HAP-1 (cell line): ENCODE measurements around the gene ZBTB48.

ENCODE experiments used
- DNase-seq, 2 experiments: peaks; one replicate each; pipeline ENCODE4 v3.0.0-alpha.2; 2016 to 2020; ENCODE audit warnings: low spot score in 2 of 2
- H3K27me3 ChIP-seq: fragments of 250-450 bp; sonication (Bioruptor Pico); 2 replicates; pipeline ENCODE4 v1.5.1; 2020; ENCODE audit warnings: low read depth, mild to moderate bottlenecking, moderate library complexity
- H3K36me3 ChIP-seq: fragments of 250-450 bp; sonication (Bioruptor Pico); replicated peaks from 2 replicates; pipeline ENCODE4 v1.5.1; 2020; ENCODE audit warnings: mild to moderate bottlenecking
- H3K4me1 ChIP-seq: fragments of 250-450 bp; sonication (Bioruptor Pico); 2 replicates; pipeline ENCODE4 v1.5.1; 2020; ENCODE audit warnings: mild to moderate bottlenecking
- H3K4me3 ChIP-seq: fragments of 250-450 bp; sonication (Bioruptor Pico); 2 replicates; pipeline ENCODE4 v1.5.1; 2020; ENCODE audit warnings: mild to moderate bottlenecking, moderate library complexity
- H3K9me3 ChIP-seq: fragments of 250-450 bp; sonication (Bioruptor Pico); 2 replicates; pipeline ENCODE4 v1.5.1; 2020; ENCODE audit warnings: mild to moderate bottlenecking, moderate library complexity
- in situ Hi-C: fragments of 300-500 bp; cut with MboI; formaldehyde crosslinking; loops from 3 replicates; pipeline ENCODE4 v1.14.3; 2020; ENCODE audit warnings: low sequenced_read_pairs, inconsistent platforms, mixed read lengths

The ZBTB48 gene

GRCh38 chr1:6579374-6580118 is at the start of gene ZBTB48:
ZBTB48 (plus strand) TSS chr1:6579994; CDS start chr1:6580610, 616 bp downstream.
- in situ Hi-C loops = no loop called here
- peaks cover 3% of the 10 kb centered on the region; the same call in 1 of the 2 replicates for H3K36me3 ChIP-seq
- H3K4me3 ChIP-seq = peak within 1 kb of the TSS; percentile 75
- no peaks in the 10 kb centered on the region for H3K27me3 ChIP-seq
- DNase-seq = peak; percentile 94 to 99
- no peaks in the 10 kb centered on the region for H3K9me3 ChIP-seq
- peaks cover 11% of the 10 kb centered on the region for H3K4me1 ChIP-seq

GRCh38 chr1:6530504-6531160 is 49.2 kb upstream of the ZBTB48 start:
- in situ Hi-C loops = no loop called here
- Histone ChIP-seq H3K36me3 (peaks cover 94% of the 10 kb centered on the region), H3K27me3 (no peaks in the 10 kb centered on the region), H3K4me3 (no peak overlapping the region), H3K4me1 (no peaks in the 10 kb centered on the region), H3K9me3 (no peaks in the 10 kb centered on the region)
- DNase-seq = no peak

DNA sequence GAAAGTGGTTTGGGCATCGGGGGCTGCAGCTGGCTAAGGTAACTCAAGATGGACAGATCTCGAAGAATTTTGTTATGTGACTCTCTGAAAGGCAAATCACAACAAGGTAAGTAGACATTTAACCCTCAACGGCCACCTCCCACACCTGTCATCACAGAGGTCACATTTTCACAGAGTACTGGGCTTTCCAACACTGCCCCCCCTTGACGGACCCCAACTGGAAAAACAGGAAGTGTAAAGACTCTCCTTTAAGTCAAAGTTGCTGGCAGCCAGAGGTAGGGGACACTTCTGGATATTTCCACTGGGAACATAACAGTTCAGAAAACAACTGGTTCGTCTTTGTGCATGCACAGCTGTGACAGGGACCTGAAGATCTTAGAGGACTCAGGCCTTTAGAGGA is 47.8 kb upstream of the ZBTB48 start:
- no peak for DNase-seq
- Histone ChIP-seq H3K36me3 (peaks cover 88% of the 10 kb centered on the region), H3K4me3 (no peak overlapping the region), H3K27me3 (no peaks in the 10 kb centered on the region), H3K9me3 (no peaks in the 10 kb centered on the region), H3K4me1 (peaks cover 1% of the 10 kb centered on the region)
- in situ Hi-C loops = no loop called here

DNA sequence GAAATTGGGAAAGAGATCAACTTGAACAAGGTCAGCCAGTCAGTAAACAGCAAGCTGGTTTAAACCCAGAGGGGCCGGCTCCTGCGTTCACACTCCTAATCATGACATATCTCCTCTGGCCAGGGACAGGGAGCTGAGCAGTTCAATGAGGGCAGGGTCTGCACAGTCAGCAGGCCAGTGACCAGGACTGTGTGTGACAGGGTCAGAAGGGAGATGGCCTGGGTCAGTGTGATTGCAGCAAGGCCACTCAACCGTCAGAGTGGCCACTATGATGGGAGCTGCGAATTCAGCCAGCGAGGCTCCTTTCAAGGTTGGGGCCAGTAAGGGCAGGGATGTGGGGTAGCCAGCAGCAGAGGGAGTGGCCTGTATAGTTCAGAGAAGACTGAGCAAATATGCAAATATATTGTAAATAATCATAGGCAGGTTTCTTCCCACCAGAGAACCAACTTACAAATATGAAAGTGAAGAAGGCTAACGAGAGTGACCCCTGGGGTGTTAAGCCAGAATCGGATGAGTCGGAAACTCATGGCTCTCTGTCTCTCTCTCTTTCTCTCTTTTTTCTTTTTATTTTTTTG is 45.5 kb upstream of the ZBTB48 start:
- in situ Hi-C loops = no loop called here

DNA sequence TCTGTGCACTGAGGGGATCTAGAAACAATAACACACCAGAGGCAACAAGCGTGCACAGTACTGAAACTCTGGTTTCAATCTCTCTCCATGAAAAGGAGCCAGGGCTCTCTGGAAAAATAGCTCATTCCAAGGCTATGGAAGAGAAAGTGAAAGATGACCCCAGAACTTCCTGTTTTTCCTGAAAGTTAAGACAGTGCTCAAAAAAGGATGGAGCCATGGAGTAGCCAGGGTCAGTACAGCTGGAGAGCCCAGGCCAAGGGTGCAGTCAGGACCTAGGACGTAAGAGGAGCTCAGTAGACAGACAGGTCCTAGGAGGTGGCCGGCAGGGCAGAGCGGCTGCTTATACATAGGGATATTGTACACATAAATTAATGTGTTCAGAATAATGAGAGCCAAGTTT is 44.6 kb upstream of the ZBTB48 start:
- Histone ChIP-seq H3K9me3 (no peaks in the 10 kb centered on the region), H3K4me3 (no peak overlapping the region), H3K36me3 (peaks cover 65% of the 10 kb centered on the region), H3K4me1 (peaks cover 14% of the 10 kb centered on the region), H3K27me3 (no peaks in the 10 kb centered on the region)
- in situ Hi-C loops = no loop called here
- no peak for DNase-seq

More for the DNA sequence above, 45.5 kb upstream of the ZBTB48 start:
- no peak for DNase-seq
- peaks cover 72% of the 10 kb centered on the region for H3K36me3 ChIP-seq
- H3K4me3 ChIP-seq = no peak overlapping the region
- H3K9me3 ChIP-seq = no peaks in the 10 kb centered on the region
- no peaks in the 10 kb centered on the region for H3K27me3 ChIP-seq
- H3K4me1 ChIP-seq = peaks cover 7% of the 10 kb centered on the region

- in situ Hi-C loops = no loop called here
- Histone ChIP-seq H3K9me3 (no peaks in the 10 kb centered on the region), H3K4me1 (peaks cover 18% of the 10 kb centered on the region), H3K4me3 (no peak overlapping the region), H3K27me3 (no peaks in the 10 kb centered on the region), H3K36me3 (peaks cover 57% of the 10 kb centered on the region)
- DNase-seq = no peak
Measured at GRCh38 chr1:6536291-6536690, 43.5 kb upstream of the ZBTB48 start.

DNA sequence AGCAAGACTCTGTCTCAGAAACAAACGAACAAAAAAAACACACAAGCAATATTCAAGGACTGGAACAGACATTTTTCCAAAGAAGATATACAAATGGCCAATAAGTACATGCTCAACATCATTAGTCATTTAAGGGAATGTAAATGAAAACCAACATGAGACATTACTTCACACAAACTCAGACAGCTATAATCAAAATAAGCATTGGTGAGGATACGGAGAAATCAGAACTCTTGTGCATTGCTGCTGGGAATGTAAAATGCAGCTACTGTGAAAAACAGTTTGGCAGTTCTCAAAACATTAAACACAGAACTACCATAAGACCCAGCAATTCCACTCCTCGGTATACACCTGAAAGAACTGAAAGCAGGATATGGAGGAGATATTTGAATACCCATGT is 40.8 kb upstream of the ZBTB48 start:
- H3K27me3 ChIP-seq = no peaks in the 10 kb centered on the region
- H3K4me3 ChIP-seq = no peak overlapping the region
- peaks cover 49% of the 10 kb centered on the region for H3K36me3 ChIP-seq
- H3K4me1 ChIP-seq = peaks cover 18% of the 10 kb centered on the region
- H3K9me3 ChIP-seq = no peaks in the 10 kb centered on the region
- no peak for DNase-seq
- in situ Hi-C loops = no loop called here

GRCh38 chr1:6544831-6545230 is 35.0 kb upstream of the ZBTB48 start:
- Histone ChIP-seq H3K9me3 (no peaks in the 10 kb centered on the region), H3K36me3 (peaks cover 69% of the 10 kb centered on the region), H3K27me3 (no peaks in the 10 kb centered on the region), H3K4me1 (peaks cover 6% of the 10 kb centered on the region), H3K4me3 (no peak overlapping the region)
- in situ Hi-C loops = no loop called here
- no peak for DNase-seq

DNA sequence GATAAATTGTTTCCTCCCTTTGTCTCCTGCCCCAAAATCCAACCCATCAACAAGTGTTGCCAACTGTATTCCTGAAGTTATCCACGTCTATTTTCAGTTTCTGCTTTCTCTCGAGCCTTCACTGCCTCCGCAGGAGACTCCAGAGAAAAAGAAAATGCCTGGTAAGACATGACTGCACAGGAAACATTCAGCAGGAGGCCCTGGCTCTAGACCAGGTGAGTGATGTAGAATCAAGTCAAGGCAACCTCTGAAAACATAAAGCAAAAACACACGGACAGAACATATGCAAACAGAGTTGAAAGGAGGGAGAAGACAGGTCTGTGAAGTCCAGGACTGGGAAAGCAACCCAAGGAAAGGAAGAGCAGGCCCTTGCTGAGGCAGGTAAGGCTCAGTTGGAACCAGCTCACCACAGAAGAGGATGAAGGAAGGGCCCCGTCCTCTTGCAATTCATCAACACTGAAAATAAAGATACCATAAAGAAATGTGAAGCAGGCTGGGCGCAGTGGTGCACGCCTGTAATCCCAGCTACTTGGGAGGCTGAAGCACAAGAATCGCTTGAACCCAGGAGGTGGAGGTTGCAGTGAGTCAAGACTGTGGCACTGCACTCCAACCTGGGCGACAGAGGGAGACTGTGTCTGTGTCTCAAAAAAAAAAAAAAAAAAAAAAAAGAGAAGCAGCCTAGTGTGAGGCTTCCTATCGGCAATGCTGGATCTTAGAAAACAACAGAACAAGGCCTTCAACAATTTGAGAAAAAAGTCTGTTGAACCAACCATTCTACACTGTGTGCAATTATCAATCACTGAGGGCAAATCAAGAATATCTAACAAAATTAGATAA is 34.3 kb upstream of the ZBTB48 start:
- H3K4me3 ChIP-seq = no peak overlapping the region
- peaks cover under 1% of the 10 kb centered on the region for H3K4me1 ChIP-seq
- no peaks in the 10 kb centered on the region for H3K27me3 ChIP-seq
- in situ Hi-C loops = no loop called here
- H3K36me3 ChIP-seq = peaks cover 75% of the 10 kb centered on the region
- H3K9me3 ChIP-seq = no peaks in the 10 kb centered on the region
- DNase-seq = no peak

- Histone ChIP-seq H3K27me3 (no peaks in the 10 kb centered on the region), H3K36me3 (peaks cover 77% of the 10 kb centered on the region), H3K4me1 (no peaks in the 10 kb centered on the region), H3K4me3 (no peak overlapping the region), H3K9me3 (no peaks in the 10 kb centered on the region)
- DNase-seq = no peak
- in situ Hi-C loops = no loop called here
Measured at GRCh38 chr1:6546326-6546725, 33.5 kb upstream of the ZBTB48 start.

DNA sequence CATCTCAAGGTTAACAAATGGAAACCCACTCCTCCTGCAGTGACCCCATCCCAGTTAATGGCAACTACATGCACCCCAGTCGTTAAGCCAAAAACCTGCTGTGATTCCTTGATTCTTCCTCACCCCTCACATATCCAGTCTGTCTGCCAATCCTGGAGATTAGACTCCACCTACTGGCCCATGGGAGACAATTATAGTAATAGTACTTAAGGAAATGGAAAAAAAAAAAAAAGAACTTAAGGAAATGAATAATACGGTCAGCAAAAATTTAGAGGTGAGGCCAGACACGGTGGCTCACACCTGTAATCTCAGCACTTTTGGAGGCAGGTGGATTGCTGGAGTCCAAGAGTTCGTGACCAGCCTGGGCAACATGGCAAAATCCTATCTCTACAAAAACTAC is 32.5 kb upstream of the ZBTB48 start:
- Histone ChIP-seq H3K27me3 (no peaks in the 10 kb centered on the region), H3K4me1 (no peaks in the 10 kb centered on the region), H3K4me3 (no peak overlapping the region), H3K9me3 (no peaks in the 10 kb centered on the region), H3K36me3 (peaks cover 74% of the 10 kb centered on the region)
- no peak for DNase-seq
- in situ Hi-C loops = no loop called here

DNA sequence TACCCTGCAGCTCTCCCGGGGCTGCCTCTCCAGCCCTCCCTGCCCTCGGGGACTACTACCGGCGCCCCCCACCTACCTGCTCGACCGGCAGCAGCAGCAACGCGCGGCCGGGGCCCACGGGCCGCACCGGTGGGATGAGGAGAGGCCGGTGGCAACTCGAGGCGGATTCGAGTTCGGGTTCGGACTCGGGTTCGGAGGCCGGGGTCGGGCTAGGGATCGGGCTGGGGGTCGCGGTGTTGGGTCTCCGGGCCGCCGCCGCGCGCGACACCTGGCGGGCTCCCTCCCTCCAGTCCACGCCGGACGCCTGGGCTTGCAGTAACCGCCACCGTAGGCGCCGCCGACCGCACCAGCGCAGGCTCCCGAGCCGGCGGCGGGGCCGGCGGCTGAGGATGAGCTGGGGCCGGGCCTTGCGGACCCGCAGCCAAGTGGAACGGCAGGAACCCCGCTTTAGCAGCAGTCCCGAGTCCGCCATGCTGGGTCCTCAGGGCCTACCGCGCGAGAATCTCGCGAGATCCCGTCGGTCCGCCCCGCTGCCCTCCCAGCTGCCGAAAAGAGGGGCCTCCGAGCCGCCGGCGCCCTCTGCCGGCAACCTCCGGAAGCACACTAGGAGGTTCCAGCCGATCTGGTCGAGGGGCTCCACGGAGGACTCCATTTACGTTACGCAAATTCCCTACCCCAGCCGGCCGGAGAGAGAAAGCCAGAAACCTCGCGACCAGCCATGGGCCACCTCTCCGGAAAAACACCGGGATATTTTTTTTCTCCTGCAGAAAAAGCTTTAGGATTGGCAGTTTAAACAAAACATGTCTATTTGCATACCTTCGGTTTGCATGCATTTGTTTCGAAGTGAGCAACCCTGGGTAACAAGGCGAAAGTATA is 25.5 kb upstream of the ZBTB48 start, which contains the start of gene NOL9:
NOL9 (minus strand) TSS at position 483 of the 876 bp plus-strand sequence; CDS start at position 472, 11 bp downstream.
- H3K4me3 ChIP-seq = peak within 1 kb of the TSS; percentile 98
- H3K4me1 ChIP-seq = peaks cover 4% of the 10 kb centered on the region; the same call in 1 of the 2 replicates
- DNase-seq = peak; percentile 88 to 96
- H3K27me3 ChIP-seq = no peaks in the 10 kb centered on the region
- H3K9me3 ChIP-seq = no peaks in the 10 kb centered on the region
- in situ Hi-C loops = no loop called here
- peaks cover 26% of the 10 kb centered on the region for H3K36me3 ChIP-seq
